CD4-positive, alpha-beta T cell treated with Interleukin-6 at 100 ng/mL for 8 hours (primary cell): Measurements from ENCODE around the gene NPHP4.

Experiments
- DNase-seq: peaks from one replicate; pipeline ENCODE4 v3.0.0-alpha.2; 2020; ENCODE audit warnings: mixed read lengths, low spot score

The NPHP4 gene

GRCh38 chr1:5891736-5892135 is 100.5 kb downstream of the NPHP4 start:
- no peak for DNase-seq

GRCh38 chr1:5891137-5891536 is 101.1 kb downstream of the NPHP4 start:
- DNase-seq, result no peak

DNA sequence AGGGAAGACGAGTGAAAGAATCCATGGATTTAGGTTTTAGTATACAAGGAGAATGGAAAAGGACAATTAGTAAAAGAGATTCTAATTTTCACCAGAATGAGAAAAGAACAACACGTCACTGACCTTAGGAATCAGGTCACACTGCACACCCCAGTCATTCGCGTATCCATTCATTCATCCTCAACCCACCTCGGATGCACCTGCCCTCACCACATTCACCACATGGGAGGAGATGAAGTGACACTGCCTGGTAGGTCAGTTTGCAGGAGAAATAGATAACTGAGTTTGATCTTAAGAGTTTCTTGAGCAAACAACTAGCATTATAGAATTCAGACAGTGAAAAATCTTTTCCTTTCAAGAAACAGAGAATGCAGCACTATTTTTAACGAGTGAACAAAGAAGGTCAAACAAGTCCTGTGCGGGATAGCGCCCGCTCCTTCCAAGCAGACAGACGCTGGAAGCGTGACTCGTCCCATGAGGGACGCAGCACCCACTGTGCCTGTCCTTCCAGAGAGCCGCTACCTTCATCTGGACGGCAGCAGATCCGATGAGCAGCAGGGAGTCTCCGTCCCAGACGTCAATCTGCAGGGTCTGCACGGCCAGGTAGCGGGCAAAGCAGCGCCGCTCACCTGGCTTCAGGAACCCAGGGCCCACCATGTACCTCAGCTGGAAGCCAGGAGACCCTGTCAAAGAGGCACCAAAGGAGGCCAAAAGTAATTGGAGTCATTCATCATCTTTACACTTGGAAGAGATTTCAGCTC is 101.7 kb downstream of the NPHP4 start:
- DNase-seq, result no peak

- no peak for DNase-seq
Observed at GRCh38 chr1:5889901-5890300, 102.3 kb downstream of the NPHP4 start.

GRCh38 chr1:5889462-5889861 is 102.8 kb downstream of the NPHP4 start:
- no peak for DNase-seq

GRCh38 chr1:5888606-5889211 is 103.5 kb downstream of the NPHP4 start:
- DNase-seq, result no peak

DNA sequence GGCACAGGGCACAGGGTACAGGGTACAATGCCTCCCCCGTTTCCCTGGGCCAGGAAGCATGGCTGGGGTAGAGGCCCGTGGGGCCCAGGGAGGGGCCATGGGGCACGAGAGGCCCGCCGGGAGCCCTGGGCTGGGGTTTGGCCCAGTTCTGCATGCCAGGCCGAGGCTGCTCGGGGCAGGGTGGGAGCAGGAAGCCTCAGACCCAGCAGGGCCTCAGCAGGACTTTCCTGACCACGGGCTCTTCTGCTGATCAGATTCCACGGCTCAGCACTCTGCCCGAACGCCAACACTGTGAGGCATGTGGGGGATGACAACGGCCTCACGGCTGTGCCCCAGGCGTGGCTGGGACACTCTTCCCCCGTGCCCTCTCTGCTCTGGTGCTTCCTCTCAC is 104.3 kb downstream of the NPHP4 start:
- DNase-seq, result no peak

- DNase-seq, result no peak
Observed at GRCh38 chr1:5887349-5887970, 104.8 kb downstream of the NPHP4 start.

DNA sequence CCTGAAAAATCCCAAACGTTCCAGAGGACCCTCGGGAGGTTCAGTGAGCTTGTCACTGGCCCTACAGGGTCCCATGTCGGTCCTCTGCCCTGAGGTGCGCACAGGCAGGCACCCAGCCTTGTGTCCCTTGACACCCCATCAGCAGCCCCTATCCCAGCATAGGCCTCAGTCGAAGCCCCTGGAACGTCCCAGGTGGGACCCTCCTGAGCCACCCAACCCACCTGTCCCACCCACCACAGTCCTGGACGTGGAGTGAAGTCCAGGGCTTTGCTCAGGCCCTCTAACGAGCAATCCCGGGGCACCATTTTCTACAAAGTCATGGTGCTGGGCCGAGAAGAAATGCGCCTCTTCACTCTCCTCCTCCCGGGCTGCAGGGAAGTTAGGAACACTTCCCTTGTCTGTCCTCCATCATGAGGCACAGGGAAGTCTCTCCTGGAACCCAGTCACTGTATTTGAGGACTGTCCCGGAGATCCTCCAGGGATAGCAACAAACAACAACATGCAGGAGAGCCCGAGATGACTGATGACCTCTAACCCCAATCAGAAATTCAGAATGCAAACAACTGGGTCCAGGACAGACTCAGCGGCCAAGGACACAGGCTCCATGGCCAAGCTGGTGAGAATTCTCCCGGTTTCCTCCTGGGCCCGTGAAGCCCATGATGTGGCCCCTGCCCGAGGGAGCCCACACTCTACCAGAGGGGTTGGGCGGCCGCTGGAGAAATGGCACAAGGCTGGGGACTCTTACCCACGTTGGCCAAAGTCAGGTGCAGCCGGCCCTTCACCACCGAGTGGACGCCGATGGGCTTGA is 105.5 kb downstream of the NPHP4 start:
- no peak for DNase-seq

- DNase-seq, result no peak
Observed at GRCh38 chr1:5886140-5886483, 106.1 kb downstream of the NPHP4 start.

DNA sequence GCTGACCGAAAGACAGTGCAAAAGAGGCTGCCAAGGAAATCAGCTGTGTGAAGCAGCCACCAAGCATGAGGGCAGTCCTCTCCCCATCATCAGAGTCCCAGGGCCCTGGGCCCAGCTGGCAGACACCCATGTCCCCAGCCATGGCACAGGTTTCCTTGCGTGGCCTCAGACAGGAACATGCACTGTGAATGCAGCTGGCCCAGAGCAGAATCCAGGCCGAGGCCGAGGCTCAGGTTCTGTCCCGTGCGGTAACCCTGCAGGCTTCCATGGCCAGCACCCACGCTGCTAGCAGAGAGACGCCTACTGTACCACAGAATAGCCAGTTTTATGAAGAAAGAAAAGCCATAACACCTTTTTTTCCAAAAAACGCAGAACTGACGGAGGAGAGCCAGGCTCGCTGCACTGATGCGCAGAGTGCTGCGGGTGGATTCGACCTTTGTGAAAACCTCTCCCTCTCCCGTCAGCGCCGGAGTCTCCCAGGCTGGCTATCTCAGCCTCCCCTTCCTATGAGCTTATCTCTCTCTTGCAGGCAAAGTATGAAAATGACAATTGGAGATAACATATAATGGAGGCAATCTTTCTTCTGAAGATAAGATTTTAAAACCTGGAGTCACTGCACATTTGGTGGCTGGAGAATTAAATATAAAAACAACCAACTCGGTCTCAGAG is 106.6 kb downstream of the NPHP4 start:
- DNase-seq, result no peak

- no peak for DNase-seq
Observed at GRCh38 chr1:5884110-5884509, 108.1 kb downstream of the NPHP4 start.

DNA sequence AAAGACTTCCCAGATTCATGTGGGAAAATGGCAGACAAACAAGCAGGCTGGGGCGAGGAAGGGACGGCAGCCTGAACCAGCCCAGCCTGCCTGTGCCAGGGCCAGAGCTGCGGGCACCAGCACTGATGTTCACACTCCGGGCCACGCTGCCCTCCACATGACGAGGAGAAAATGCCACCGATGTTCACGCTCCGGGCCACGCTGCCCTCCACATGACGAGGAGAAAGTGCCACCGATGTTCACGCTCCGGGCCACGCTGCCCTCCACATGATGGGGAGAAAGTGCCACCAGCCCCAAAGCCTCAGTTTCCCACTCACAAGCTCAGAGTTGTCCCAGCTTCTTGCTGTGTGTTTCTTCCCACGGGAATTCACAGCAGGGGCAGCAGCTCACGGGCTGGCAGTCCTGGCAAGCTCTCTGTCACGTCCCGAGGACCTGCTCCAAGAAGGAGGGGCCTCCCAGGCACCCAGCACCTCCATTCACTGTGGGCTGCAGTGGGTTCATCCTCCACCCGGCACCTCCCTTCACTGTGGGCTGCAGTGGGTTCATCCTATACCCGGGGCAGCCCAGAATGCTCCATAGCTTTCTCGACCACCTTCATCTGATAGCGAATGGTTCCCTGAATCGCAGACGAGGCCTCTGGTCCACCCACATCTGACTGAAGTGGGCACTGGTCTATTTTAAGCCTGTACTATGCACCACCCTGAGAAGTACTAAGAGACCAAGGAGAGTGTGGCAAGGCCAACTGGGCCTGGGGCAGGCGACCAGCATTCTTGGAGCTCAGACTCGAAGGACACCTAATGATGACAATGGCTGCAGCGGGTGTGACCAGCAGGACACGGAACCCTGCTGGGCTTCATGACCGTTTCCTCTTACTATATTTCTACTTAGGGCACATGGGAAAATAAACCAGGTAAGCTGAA is 108.8 kb downstream of the NPHP4 start:
- DNase-seq, result no peak

- DNase-seq, result no peak
Observed at GRCh38 chr1:5882367-5883128, 109.7 kb downstream of the NPHP4 start.

- no peak for DNase-seq
Observed at GRCh38 chr1:5881526-5882222, 110.6 kb downstream of the NPHP4 start.

- DNase-seq, result no peak
Observed at GRCh38 chr1:5880630-5881405, 111.4 kb downstream of the NPHP4 start.

- DNase-seq, result no peak
Observed at GRCh38 chr1:5879421-5879820, 112.8 kb downstream of the NPHP4 start.

DNA sequence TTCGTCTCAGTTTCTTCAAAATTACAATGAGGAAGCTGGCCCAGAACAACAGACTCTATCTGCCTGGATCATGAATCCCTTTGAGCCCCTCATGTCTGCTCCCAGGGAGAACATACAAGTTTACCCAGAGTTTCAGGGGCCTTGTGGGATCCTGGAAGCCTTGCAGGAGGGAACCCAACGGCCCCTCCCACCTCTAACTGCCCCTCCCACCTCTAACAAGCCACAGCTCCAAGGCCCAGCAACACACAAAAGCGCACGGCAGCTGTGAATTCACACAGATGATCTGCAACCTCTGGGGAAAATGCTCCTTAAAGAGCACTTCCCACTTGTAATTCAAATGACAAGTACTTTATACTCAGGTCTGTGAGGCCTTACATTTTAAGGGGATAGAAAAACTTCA is 113.3 kb downstream of the NPHP4 start:
- no peak for DNase-seq
